GM12878 (cell line): ENCODE measurements around the gene SBNO2. TPM values are rescaled to one million over a fixed set of nuclear protein-coding genes. Genes with fewer than 3 reads are reported as not detected.

Experiments
- BRCA1 ChIP-seq: IDR thresholded peaks from 2 replicates; pipeline ENCODE4 v1.6.1; 2011; ENCODE audit warnings: low read depth, low read length, improper control_type of control experiment
- CBX5 ChIP-seq: sonication (generic); IDR thresholded peaks from 2 replicates; pipeline ENCODE4 v1.6.1; 2016; ENCODE audit warnings: low read depth, moderate library complexity, mild to moderate bottlenecking, inconsistent platforms
- GATAD2B ChIP-seq: fragments of 450-650 bp; conservative IDR thresholded peaks from 2 replicates; pipeline ENCODE4 v1.6.1; 2017; ENCODE audit warnings: low read depth, mild to moderate bottlenecking, moderate library complexity
- HCFC1 ChIP-seq: fragments of 150-350 bp; IDR thresholded peaks from 2 replicates; pipeline ENCODE4 v1.6.1; 2014; ENCODE audit warnings: low read length
- HDAC6 ChIP-seq: fragments of 200-600 bp; sonication (generic); IDR thresholded peaks from one replicate; pipeline ENCODE4 v1.8.0; 2017; ENCODE audit warnings: antibody characterized with exemption; ENCODE audit not compliant: unreplicated experiment
- NR2C2 ChIP-seq: IDR thresholded peaks from 2 replicates; pipeline ENCODE4 v1.6.1; 2011; ENCODE audit warnings: borderline replicate concordance, low read depth; ENCODE audit not compliant: control insufficient read depth, insufficient read length
- POLR2AphosphoS5 ChIP-seq: IDR thresholded peaks from 2 replicates; pipeline ENCODE4 v1.6.1; 2011; ENCODE audit warnings: mild to moderate bottlenecking, low read length, inconsistent platforms
- TAF1 ChIP-seq: IDR thresholded peaks from 2 replicates; pipeline ENCODE4 v1.6.1; 2011; ENCODE audit warnings: mild to moderate bottlenecking, low read depth, low read length, borderline replicate concordance
- TARDBP ChIP-seq: IDR thresholded peaks from 2 replicates; pipeline ENCODE4 v1.6.1; 2016; ENCODE audit warnings: borderline replicate concordance
- polyA plus RNA-seq, 11 experiments: library from polyadenylated mRNA; depleted of rRNA in 4 of 11; unstranded in 6 of 11; stranded (reverse) in 5 of 11; fragments of >200 nt; fragmentation: Nextera tagmentation in 4 of 11; fragmentation: Illumina TruSeq in 1 of 11; extraction: Ambion mirVana in 4 of 11; extraction: Trizol in 1 of 11; gene quantifications; 1 replicate in 1 of 11; 2 replicates in 10 of 11; pipeline versions ENCODE4 v1.2.1 to v1.2.3, GENCODE V29; 2011 to 2016; ENCODE audit warnings: inconsistent platforms in 2 of 11, missing spikeins in 2 of 11, low read depth in 1 of 11
- total RNA-seq, 4 experiments: library from RNA; depleted of rRNA in 3 of 4; stranded (reverse); fragments of >200 nt in 3 of 4; fragmentation: Illumina TruSeq in 1 of 4; extraction: Trizol in 1 of 4; gene quantifications; 2 replicates each; pipeline versions ENCODE4 v1.2.1 to v1.2.3, GENCODE V29; 2013 to 2021
- TF ChIP-seq, protein P1 (sequence below): fragments of 450-650 bp; IDR thresholded peaks from 2 replicates; pipeline ENCODE4 v1.6.1; 2017; ENCODE audit warnings: mild to moderate bottlenecking, moderate library complexity
- TF ChIP-seq, protein P2 (sequence below): fragments of 450-650 bp; IDR thresholded peaks from 2 replicates; pipeline ENCODE4 v1.6.1; 2017; ENCODE audit warnings: borderline replicate concordance
- TF ChIP-seq, protein P3 (sequence below): fragments of 450-650 bp; IDR thresholded peaks from 2 replicates; pipeline ENCODE4 v1.6.1; 2016; ENCODE audit warnings: mild to moderate bottlenecking
- TF ChIP-seq, protein P4 (sequence below): fragments of 450-650 bp; IDR thresholded peaks from 2 replicates; pipeline ENCODE4 v1.6.1; 2018; ENCODE audit warnings: mild to moderate bottlenecking, low read depth, moderate library complexity; ENCODE audit not compliant: partially characterized antibody
- TF ChIP-seq, protein P5 (sequence below): fragments of 450-650 bp; IDR thresholded peaks from 2 replicates; pipeline ENCODE4 v1.6.1; 2018; ENCODE audit warnings: borderline replicate concordance, mild to moderate bottlenecking; ENCODE audit not compliant: partially characterized antibody

The SBNO2 gene
- total and polyA plus RNA-seq, 10 of the 15 experiments (the other 5 are each of a cell fraction or from before 2014, with no cell fraction given): 0.08 to 44.6 (median 5.4) TPM

DNA sequence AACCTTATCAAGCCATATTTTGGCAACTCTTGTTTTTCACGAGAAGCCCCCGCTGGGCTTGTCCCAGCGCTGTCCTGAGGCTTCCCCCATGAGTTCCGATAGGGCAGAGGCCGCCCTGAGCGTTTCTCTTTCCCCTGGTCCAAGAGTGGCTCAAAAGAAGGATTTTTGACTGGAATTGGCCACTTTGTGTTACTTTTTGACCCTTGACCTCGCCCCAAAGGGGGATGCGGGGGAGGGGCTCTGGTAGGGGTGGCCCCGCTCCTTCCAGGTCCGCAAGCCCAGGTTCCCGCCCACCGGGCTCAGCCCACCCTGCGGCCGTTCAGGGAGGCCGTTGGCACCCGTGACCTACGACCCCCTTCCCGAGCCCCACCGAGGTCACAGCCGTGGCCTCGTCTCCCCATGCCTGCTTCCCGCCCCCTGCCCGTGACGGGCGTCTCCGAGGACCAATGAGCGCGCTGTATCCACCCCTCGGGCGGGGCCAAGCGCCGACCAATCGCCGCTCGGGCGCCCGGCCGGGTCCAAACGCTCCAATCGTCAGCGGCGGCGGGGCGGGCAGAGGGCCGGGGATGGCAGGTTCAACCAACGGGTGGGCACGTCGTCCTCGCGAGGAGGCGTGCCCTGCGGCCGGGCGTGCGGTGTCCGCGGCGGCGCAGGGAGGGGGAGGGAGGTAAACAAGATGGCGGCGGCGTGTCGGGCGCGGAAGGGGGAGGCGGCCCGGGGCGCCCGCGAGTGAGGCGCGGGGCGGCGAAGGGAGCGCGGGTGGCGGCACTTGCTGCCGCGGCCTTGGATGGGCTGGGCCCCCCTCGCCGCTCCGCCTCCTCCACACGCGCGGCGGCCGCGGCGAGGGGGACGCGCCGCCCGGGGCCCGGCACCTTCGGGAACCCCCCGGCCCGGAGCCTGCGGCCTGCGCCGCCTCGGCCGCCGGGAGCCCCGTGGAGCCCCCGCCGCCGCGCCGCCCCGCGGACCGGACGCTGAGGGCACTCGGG is 31.3 kb upstream of the SBNO2 start, which contains the start of gene STK11 (continued):
- TF ChIP-seq BRCA1 (no peak), POLR2AphosphoS5 (no peak; the same call in 1 of the 2 replicates), NR2C2 (peak; percentile 75), TARDBP (no peak), TAF1 (peak; percentile 92), HCFC1 (peak; percentile 55; the same call in 1 of the 2 replicates), CBX5 (no peak), HDAC6 (no peak), GATAD2B (peak; percentile 27; the same call in 1 of the 2 replicates)
- TF ChIP-seq, protein P1, sequence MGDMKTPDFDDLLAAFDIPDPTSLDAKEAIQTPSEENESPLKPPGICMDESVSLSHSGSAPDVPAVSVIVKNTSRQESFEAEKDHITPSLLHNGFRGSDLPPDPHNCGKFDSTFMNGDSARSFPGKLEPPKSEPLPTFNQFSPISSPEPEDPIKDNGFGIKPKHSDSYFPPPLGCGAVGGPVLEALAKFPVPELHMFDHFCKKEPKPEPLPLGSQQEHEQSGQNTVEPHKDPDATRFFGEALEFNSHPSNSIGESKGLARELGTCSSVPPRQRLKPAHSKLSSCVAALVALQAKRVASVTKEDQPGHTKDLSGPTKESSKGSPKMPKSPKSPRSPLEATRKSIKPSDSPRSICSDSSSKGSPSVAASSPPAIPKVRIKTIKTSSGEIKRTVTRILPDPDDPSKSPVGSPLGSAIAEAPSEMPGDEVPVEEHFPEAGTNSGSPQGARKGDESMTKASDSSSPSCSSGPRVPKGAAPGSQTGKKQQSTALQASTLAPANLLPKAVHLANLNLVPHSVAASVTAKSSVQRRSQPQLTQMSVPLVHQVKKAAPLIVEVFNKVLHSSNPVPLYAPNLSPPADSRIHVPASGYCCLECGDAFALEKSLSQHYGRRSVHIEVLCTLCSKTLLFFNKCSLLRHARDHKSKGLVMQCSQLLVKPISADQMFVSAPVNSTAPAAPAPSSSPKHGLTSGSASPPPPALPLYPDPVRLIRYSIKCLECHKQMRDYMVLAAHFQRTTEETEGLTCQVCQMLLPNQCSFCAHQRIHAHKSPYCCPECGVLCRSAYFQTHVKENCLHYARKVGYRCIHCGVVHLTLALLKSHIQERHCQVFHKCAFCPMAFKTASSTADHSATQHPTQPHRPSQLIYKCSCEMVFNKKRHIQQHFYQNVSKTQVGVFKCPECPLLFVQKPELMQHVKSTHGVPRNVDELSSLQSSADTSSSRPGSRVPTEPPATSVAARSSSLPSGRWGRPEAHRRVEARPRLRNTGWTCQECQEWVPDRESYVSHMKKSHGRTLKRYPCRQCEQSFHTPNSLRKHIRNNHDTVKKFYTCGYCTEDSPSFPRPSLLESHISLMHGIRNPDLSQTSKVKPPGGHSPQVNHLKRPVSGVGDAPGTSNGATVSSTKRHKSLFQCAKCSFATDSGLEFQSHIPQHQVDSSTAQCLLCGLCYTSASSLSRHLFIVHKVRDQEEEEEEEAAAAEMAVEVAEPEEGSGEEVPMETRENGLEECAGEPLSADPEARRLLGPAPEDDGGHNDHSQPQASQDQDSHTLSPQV: no peak
- TF ChIP-seq, protein P2, sequence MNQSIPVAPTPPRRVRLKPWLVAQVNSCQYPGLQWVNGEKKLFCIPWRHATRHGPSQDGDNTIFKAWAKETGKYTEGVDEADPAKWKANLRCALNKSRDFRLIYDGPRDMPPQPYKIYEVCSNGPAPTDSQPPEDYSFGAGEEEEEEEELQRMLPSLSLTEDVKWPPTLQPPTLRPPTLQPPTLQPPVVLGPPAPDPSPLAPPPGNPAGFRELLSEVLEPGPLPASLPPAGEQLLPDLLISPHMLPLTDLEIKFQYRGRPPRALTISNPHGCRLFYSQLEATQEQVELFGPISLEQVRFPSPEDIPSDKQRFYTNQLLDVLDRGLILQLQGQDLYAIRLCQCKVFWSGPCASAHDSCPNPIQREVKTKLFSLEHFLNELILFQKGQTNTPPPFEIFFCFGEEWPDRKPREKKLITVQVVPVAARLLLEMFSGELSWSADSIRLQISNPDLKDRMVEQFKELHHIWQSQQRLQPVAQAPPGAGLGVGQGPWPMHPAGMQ: no peak
- TF ChIP-seq, protein P3, sequence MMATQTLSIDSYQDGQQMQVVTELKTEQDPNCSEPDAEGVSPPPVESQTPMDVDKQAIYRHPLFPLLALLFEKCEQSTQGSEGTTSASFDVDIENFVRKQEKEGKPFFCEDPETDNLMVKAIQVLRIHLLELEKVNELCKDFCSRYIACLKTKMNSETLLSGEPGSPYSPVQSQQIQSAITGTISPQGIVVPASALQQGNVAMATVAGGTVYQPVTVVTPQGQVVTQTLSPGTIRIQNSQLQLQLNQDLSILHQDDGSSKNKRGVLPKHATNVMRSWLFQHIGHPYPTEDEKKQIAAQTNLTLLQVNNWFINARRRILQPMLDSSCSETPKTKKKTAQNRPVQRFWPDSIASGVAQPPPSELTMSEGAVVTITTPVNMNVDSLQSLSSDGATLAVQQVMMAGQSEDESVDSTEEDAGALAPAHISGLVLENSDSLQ: peak; percentile 99
- TF ChIP-seq, protein P4, sequence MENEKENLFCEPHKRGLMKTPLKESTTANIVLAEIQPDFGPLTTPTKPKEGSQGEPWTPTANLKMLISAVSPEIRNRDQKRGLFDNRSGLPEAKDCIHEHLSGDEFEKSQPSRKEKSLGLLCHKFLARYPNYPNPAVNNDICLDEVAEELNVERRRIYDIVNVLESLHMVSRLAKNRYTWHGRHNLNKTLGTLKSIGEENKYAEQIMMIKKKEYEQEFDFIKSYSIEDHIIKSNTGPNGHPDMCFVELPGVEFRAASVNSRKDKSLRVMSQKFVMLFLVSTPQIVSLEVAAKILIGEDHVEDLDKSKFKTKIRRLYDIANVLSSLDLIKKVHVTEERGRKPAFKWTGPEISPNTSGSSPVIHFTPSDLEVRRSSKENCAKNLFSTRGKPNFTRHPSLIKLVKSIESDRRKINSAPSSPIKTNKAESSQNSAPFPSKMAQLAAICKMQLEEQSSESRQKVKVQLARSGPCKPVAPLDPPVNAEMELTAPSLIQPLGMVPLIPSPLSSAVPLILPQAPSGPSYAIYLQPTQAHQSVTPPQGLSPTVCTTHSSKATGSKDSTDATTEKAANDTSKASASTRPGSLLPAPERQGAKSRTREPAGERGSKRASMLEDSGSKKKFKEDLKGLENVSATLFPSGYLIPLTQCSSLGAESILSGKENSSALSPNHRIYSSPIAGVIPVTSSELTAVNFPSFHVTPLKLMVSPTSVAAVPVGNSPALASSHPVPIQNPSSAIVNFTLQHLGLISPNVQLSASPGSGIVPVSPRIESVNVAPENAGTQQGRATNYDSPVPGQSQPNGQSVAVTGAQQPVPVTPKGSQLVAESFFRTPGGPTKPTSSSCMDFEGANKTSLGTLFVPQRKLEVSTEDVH: no peak
- TF ChIP-seq, protein P5, sequence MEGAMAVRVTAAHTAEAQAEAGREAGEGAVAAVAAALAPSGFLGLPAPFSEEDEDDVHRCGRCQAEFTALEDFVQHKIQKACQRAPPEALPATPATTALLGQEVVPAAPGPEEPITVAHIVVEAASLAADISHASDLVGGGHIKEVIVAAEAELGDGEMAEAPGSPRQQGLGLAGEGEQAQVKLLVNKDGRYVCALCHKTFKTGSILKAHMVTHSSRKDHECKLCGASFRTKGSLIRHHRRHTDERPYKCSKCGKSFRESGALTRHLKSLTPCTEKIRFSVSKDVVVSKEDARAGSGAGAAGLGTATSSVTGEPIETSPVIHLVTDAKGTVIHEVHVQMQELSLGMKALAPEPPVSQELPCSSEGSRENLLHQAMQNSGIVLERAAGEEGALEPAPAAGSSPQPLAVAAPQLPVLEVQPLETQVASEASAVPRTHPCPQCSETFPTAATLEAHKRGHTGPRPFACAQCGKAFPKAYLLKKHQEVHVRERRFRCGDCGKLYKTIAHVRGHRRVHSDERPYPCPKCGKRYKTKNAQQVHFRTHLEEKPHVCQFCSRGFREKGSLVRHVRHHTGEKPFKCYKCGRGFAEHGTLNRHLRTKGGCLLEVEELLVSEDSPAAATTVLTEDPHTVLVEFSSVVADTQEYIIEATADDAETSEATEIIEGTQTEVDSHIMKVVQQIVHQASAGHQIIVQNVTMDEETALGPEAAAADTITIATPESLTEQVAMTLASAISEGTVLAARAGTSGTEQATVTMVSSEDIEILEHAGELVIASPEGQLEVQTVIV: no peak
